Neuronal stem cell (in vitro differentiated cells): Measurements from ENCODE around the gene CLPSL2.

ENCODE experiments used
- DNase-seq: peaks from one replicate; pipeline ENCODE4 v3.0.0-alpha.2; 2013; ENCODE audit warnings: low spot score
- H2AFZ ChIP-seq: one replicate; pipeline ENCODE4 v1.6.1; 2013; ENCODE audit warnings: mild to moderate bottlenecking, low read length, inconsistent platforms
- H2AK5ac ChIP-seq: 2 replicates; pipeline ENCODE4 v1.6.1; 2013; ENCODE audit warnings: low read depth, mild to moderate bottlenecking, inconsistent platforms, low read length, moderate library complexity, mixed read lengths
- H2BK120ac ChIP-seq: 2 replicates; pipeline ENCODE4 v1.6.1; 2013; ENCODE audit warnings: low read depth, mild to moderate bottlenecking, inconsistent platforms, low read length, moderate library complexity, mixed read lengths
- H2BK12ac ChIP-seq: one replicate; pipeline ENCODE4 v1.6.1; 2013; ENCODE audit warnings: low read length, inconsistent platforms
- H2BK15ac ChIP-seq: 2 replicates; pipeline ENCODE4 v1.6.1; 2013; ENCODE audit warnings: mild to moderate bottlenecking, low read length, inconsistent platforms, mixed read lengths
- H2BK5ac ChIP-seq: one replicate; pipeline ENCODE4 v1.6.1; 2013; ENCODE audit warnings: inconsistent platforms, mild to moderate bottlenecking, low read length, moderate library complexity
- H3K14ac ChIP-seq: one replicate; pipeline ENCODE4 v1.6.1; 2013; ENCODE audit warnings: low read length, inconsistent platforms
- H3K18ac ChIP-seq: 2 replicates; pipeline ENCODE4 v1.6.1; 2013; ENCODE audit warnings: low read length, inconsistent platforms
- H3K23ac ChIP-seq: 2 replicates; pipeline ENCODE4 v1.6.1; 2013; ENCODE audit warnings: low read depth, mild to moderate bottlenecking, mixed read lengths, low read length, inconsistent platforms; ENCODE audit not compliant: poor library complexity
- H3K27ac ChIP-seq: replicated peaks from 3 replicates; pipeline ENCODE4 v1.5.1; 2013; ENCODE audit warnings: low read length, inconsistent platforms
- H3K27me3 ChIP-seq, 3 experiments: 2 replicates each; pipeline ENCODE4 v1.6.1; 2013; ENCODE audit warnings: low read length in 3 of 3, mild to moderate bottlenecking in 2 of 3, inconsistent platforms in 1 of 3, low read depth in 1 of 3, mixed read lengths in 1 of 3, moderate library complexity in 1 of 3; ENCODE audit not compliant: control insufficient read depth in 3 of 3, insufficient read depth in 3 of 3
- H3K36me3 ChIP-seq, 2 donors: replicated peaks in 1 of 2; 2 replicates each; pipeline ENCODE4 v1.6.1; 2013; ENCODE audit warnings: low read length in 2 of 2; ENCODE audit not compliant: control insufficient read depth in 2 of 2, insufficient read depth in 2 of 2
- H3K4ac ChIP-seq: 2 replicates; pipeline ENCODE4 v1.6.1; 2013; ENCODE audit warnings: inconsistent platforms, mild to moderate bottlenecking, low read length, moderate library complexity
- H3K4me1 ChIP-seq, 2 donors: 1 replicate in 1 of 2; 2 replicates in 1 of 2; pipeline ENCODE4 v1.6.1; 2013; ENCODE audit warnings: low read length in 2 of 2, low read depth in 1 of 2; ENCODE audit not compliant: control insufficient read depth in 2 of 2, insufficient read depth in 1 of 2
- H3K4me2 ChIP-seq: one replicate; pipeline ENCODE4 v1.6.1; 2013; ENCODE audit warnings: mild to moderate bottlenecking, low read length, inconsistent platforms; ENCODE audit not compliant: insufficient read depth, poor library complexity, severe bottlenecking
- H3K4me3 ChIP-seq, 2 donors: 2 replicates each; pipeline ENCODE4 v1.5.1; 2013; ENCODE audit warnings: low read length in 2 of 2, mild to moderate bottlenecking in 2 of 2, inconsistent platforms in 1 of 2, moderate library complexity in 1 of 2
- H3K79me1 ChIP-seq: one replicate; pipeline ENCODE4 v1.6.1; 2013; ENCODE audit warnings: low read depth, mild to moderate bottlenecking, inconsistent platforms, low read length, moderate library complexity
- H3K9ac ChIP-seq: one replicate; pipeline ENCODE4 v1.6.1; 2013; ENCODE audit warnings: mild to moderate bottlenecking, low read depth, low read length, inconsistent platforms; ENCODE audit not compliant: poor library complexity
- H3K9me3 ChIP-seq, 2 donors: replicated peaks in 1 of 2; 2 replicates each; pipeline versions ENCODE3 to v1.6.1; 2013; ENCODE audit warnings: low read length in 2 of 2, mild to moderate bottlenecking in 2 of 2, inconsistent platforms in 1 of 2, low read depth in 1 of 2, mixed read lengths in 1 of 2, moderate library complexity in 1 of 2; ENCODE audit not compliant: control insufficient read depth in 2 of 2, insufficient read depth in 1 of 2
- H4K8ac ChIP-seq: one replicate; pipeline ENCODE4 v1.6.1; 2013; ENCODE audit warnings: low read depth, mild to moderate bottlenecking, inconsistent platforms, low read length, moderate library complexity
- H4K91ac ChIP-seq: one replicate; pipeline ENCODE4 v1.6.1; 2013; ENCODE audit warnings: low read length, low read depth, mild to moderate bottlenecking, inconsistent platforms; ENCODE audit not compliant: poor library complexity
- WGBS, 2 donors: extraction: QIAGEN DNeasy Blood & Tissue Kit; methylation state at CpG; one replicate each; pipeline ENCODE4 v1.1.7; 2013; ENCODE audit warnings: missing lambda C conversion rate in 2 of 2, mixed read lengths in 1 of 2; ENCODE audit not compliant: insufficient read length in 2 of 2, insufficient replicate concordance in 1 of 2; ENCODE audit errors: extremely low coverage in 2 of 2; 5-methylcytosine and 5-hydroxymethylcytosine counted together

Gene CLPSL2

GRCh38 chr6:35739645-35740524 lies 36.5 kb upstream of the CLPSL2 start:
- Histone ChIP-seq H3K23ac (no peak overlapping the region), H3K4me2 (peak overlapping the region; percentile 28), H3K36me3 (no peaks in the 10 kb centered on the region), H3K27me3 (no peaks in the 10 kb centered on the region), H2AFZ (peak overlapping the region; percentile 62), H3K4me3 (peak overlapping the region in 1 of 2 donors; percentile 10), H3K79me1 (no peaks in the 10 kb centered on the region), H3K9ac (no peak overlapping the region), H2BK15ac (no peak overlapping the region), H4K91ac (no peak overlapping the region), H3K4me1 (peaks cover 27 to 37% of the 10 kb centered on the region in 2 donors), H2BK12ac (no peak overlapping the region), H2AK5ac (peak overlapping the region; percentile 29), H2BK5ac (no peak overlapping the region), H3K14ac (no peak overlapping the region), H3K4ac (no peak overlapping the region), H3K18ac (peak overlapping the region; percentile 63), H3K9me3 (no peaks in the 10 kb centered on the region), H3K27ac (peak overlapping the region; percentile 90), H4K8ac (no peak overlapping the region), H2BK120ac (peak overlapping the region; percentile 78)
- WGBS, 2 donors, result no CpG with 5 or more reads among the region's 5 CpGs
- DNase-seq, result no peak

GRCh38 chr6:35742842-35743241 lies 33.6 kb upstream of the CLPSL2 start:
- DNase-seq, result no peak
- no peaks in the 10 kb centered on the region for H3K79me1 ChIP-seq
- H2BK120ac ChIP-seq, result no peak overlapping the region
- peak overlapping the region; percentile 34 for H3K23ac ChIP-seq
- no peak overlapping the region for H2BK15ac ChIP-seq
- peak overlapping the region; percentile 15 for H3K18ac ChIP-seq
- peak overlapping the region; percentile 43 for H2AK5ac ChIP-seq
- H3K14ac ChIP-seq, result no peak overlapping the region
- H2BK12ac ChIP-seq, result no peak overlapping the region
- no peak overlapping the region for H3K4ac ChIP-seq
- H3K4me2 ChIP-seq, result no peak overlapping the region
- no peak overlapping the region for H3K27ac ChIP-seq
- H3K4me1 ChIP-seq, result peaks cover 23 to 30% of the 10 kb centered on the region in 2 donors
- no peak overlapping the region for H4K8ac ChIP-seq
- H4K91ac ChIP-seq, result no peak overlapping the region
- WGBS, 2 donors, result no CpG with 5 or more reads among the region's 8 CpGs
- peak overlapping the region; percentile 32 for H2AFZ ChIP-seq
- no peak overlapping the region for H3K9ac ChIP-seq
- H3K4me3 ChIP-seq, result no peak overlapping the region
- no peaks in the 10 kb centered on the region for H3K27me3 ChIP-seq
- no peak overlapping the region for H2BK5ac ChIP-seq
- H3K9me3 ChIP-seq, result no peaks in the 10 kb centered on the region
- no peaks in the 10 kb centered on the region for H3K36me3 ChIP-seq

DNA sequence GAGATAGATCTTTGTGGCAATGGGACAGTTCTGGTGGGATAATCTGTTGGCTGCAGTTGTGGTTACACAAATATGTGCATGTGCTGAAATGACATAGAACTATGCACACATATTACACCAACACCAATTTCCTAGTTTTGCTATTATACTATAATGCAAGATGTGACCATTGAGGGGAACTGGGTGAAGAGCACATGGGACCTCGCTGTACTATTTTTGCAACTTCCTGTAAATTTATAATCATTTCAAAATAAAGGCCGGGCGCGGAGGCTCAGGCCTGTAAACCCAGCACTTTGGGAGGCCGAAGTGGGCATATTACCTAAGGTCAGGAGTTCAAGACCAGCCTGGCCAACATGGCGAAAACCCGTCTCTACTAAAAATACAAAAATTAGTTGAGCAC lies 30.9 kb upstream of the CLPSL2 start:
- Histone ChIP-seq H3K4me2 (no peak overlapping the region), H3K27ac (no peak overlapping the region), H4K91ac (no peak overlapping the region), H2BK120ac (no peak overlapping the region), H2BK15ac (no peak overlapping the region), H3K9me3 (peaks cover 0 to 2% of the 10 kb centered on the region in 2 donors), H4K8ac (no peak overlapping the region), H3K27me3 (no peaks in the 10 kb centered on the region), H3K23ac (no peak overlapping the region), H2AK5ac (no peak overlapping the region), H3K4me3 (no peak overlapping the region), H3K18ac (no peak overlapping the region), H3K36me3 (no peaks in the 10 kb centered on the region), H2AFZ (no peak overlapping the region), H3K4ac (no peak overlapping the region), H3K79me1 (no peaks in the 10 kb centered on the region), H3K9ac (no peak overlapping the region), H3K4me1 (peaks cover 10 to 12% of the 10 kb centered on the region in 2 donors), H2BK12ac (no peak overlapping the region), H3K14ac (no peak overlapping the region), H2BK5ac (no peak overlapping the region)
- no CpG with 5 or more reads among the region's 7 CpGs for WGBS, 2 donors
- no peak for DNase-seq

GRCh38 chr6:35746516-35746915 lies 29.9 kb upstream of the CLPSL2 start:
- no peaks in the 10 kb centered on the region for H3K36me3 ChIP-seq
- no peak overlapping the region for H2BK15ac ChIP-seq
- no peak overlapping the region for H2AK5ac ChIP-seq
- H3K18ac ChIP-seq, result no peak overlapping the region
- H3K4me2 ChIP-seq, result no peak overlapping the region
- H3K4me3 ChIP-seq, result no peak overlapping the region
- peak overlapping the region; percentile 70 for H2AFZ ChIP-seq
- no peak overlapping the region for H3K9ac ChIP-seq
- no peaks in the 10 kb centered on the region for H3K79me1 ChIP-seq
- no peak for DNase-seq
- no peak overlapping the region for H3K14ac ChIP-seq
- no CpG with 5 or more reads among the region's 3 CpGs for WGBS, 2 donors
- H2BK12ac ChIP-seq, result no peak overlapping the region
- no peak overlapping the region for H3K23ac ChIP-seq
- peaks cover 3 to 6% of the 10 kb centered on the region in 2 donors for H3K4me1 ChIP-seq
- no peak overlapping the region for H2BK120ac ChIP-seq
- no peak overlapping the region for H4K91ac ChIP-seq
- peaks cover 0 to 2% of the 10 kb centered on the region in 2 donors for H3K9me3 ChIP-seq
- no peak overlapping the region for H3K27ac ChIP-seq
- no peak overlapping the region for H3K4ac ChIP-seq
- no peaks in the 10 kb centered on the region for H3K27me3 ChIP-seq
- H2BK5ac ChIP-seq, result no peak overlapping the region
- no peak overlapping the region for H4K8ac ChIP-seq
